Upper lobe of right lung (tissue), 1 donor: Measurements from ENCODE around the gene BDH1. TPM values are rescaled to one million over a fixed set of nuclear protein-coding genes. Genes with fewer than 3 reads are reported as not detected.

Experiments
- ATAC-seq: fragments of 200-7000 bp; cut with Tn5 transposase; one replicate; pipeline ENCODE4 v1.9.1; 2020; ENCODE audit warnings: mild to moderate bottlenecking, moderate library complexity
- DNase-seq: peaks from one replicate; pipeline ENCODE4 v3.0.0-alpha.2; 2020
- H3K27ac ChIP-seq: fragments of 200-600 bp; one replicate; pipeline ENCODE4 v1.8.0; 2022
- H3K27me3 ChIP-seq: fragments of 200-600 bp; one replicate; pipeline ENCODE4 v1.8.0; 2022; ENCODE audit warnings: mild to moderate bottlenecking
- H3K36me3 ChIP-seq: fragments of 200-600 bp; one replicate; pipeline ENCODE4 v1.8.0; 2022
- H3K4me1 ChIP-seq: fragments of 200-600 bp; one replicate; pipeline ENCODE4 v1.8.0; 2022
- H3K4me3 ChIP-seq: fragments of 200-600 bp; one replicate; pipeline ENCODE4 v1.8.0; 2022; ENCODE audit warnings: mild to moderate bottlenecking
- H3K9me3 ChIP-seq: fragments of 200-600 bp; one replicate; pipeline ENCODE4 v1.8.0; 2022
- CTCF ChIP-seq: fragments of 200-600 bp; IDR thresholded peaks from one replicate; pipeline ENCODE4 v1.8.0; 2022; ENCODE audit warnings: antibody characterized with exemption
- intact Hi-C: fragments of 100-400 bp; cut with DNase I; formaldehyde crosslinking; loops from one replicate; pipeline ENCODE4 v1.11.0; 2022
- total RNA-seq: library from RNA; stranded (reverse); fragmentation: NEBNext Ultra II Directional; extraction: Animal tissue kit (Norgen Biotek cat#: 25700); gene quantifications from one replicate; pipeline ENCODE4 v1.2.1, GENCODE V29; 2021
- donor health status: DM: no; HTN: yes; CAD: no; lungs with severe emphysema.

BDH1 gene
- total RNA-seq, 1 donor from 2014 or later: 12.5 TPM

GRCh38 chr3:197491923-197492664 lies 63.7 kb downstream of the BDH1 start:
- Histone ChIP-seq H3K27ac (no peak overlapping the region), H3K4me3 (no peak overlapping the region), H3K9me3 (no peaks in the 10 kb centered on the region), H3K36me3 (no peaks in the 10 kb centered on the region), H3K4me1 (no peaks in the 10 kb centered on the region), H3K27me3 (no peaks in the 10 kb centered on the region)
- TF ChIP-seq CTCF: no peak
- intact Hi-C loops: no loop called here
- ATAC-seq (no peak), DNase-seq (no peak)

- Histone ChIP-seq H3K4me3 (no peak overlapping the region), H3K9me3 (no peaks in the 10 kb centered on the region), H3K27ac (no peak overlapping the region), H3K36me3 (no peaks in the 10 kb centered on the region), H3K27me3 (no peaks in the 10 kb centered on the region), H3K4me1 (no peaks in the 10 kb centered on the region)
- TF ChIP-seq CTCF: no peak
- DNase-seq: no peak
- intact Hi-C loops: no loop called here
- ATAC-seq: no peak
Measured at GRCh38 chr3:197491478-197491877, 64.3 kb downstream of the BDH1 start.

- no peaks in the 10 kb centered on the region for H3K27me3 ChIP-seq
- ATAC-seq: peak; percentile 84
- TF ChIP-seq CTCF: no peak
Measured at GRCh38 chr3:197490098-197491058, 65.4 kb downstream of the BDH1 start.

GRCh38 chr3:197487911-197488391 lies 67.8 kb downstream of the BDH1 start:
- no peak for ATAC-seq
- intact Hi-C loops: no loop called here
- no peak for DNase-seq
- no peaks in the 10 kb centered on the region for H3K36me3 ChIP-seq
- no peak for TF ChIP-seq CTCF
- no peaks in the 10 kb centered on the region for H3K4me1 ChIP-seq
- no peak overlapping the region for H3K4me3 ChIP-seq
- H3K27ac ChIP-seq: no peak overlapping the region
- no peaks in the 10 kb centered on the region for H3K9me3 ChIP-seq
- H3K27me3 ChIP-seq: no peaks in the 10 kb centered on the region

More at GRCh38 chr3:197490098-197491058, 65.4 kb downstream of the BDH1 start:
- no peak for DNase-seq
- Histone ChIP-seq H3K27ac (peak overlapping the region; percentile 42), H3K36me3 (no peaks in the 10 kb centered on the region), H3K9me3 (no peaks in the 10 kb centered on the region), H3K4me3 (no peak overlapping the region), H3K4me1 (no peaks in the 10 kb centered on the region)
- intact Hi-C loops: no loop called here

- H3K36me3 ChIP-seq: no peaks in the 10 kb centered on the region
- no peak overlapping the region for H3K27ac ChIP-seq
- intact Hi-C loops: no loop called here
- no peaks in the 10 kb centered on the region for H3K4me1 ChIP-seq
- no peaks in the 10 kb centered on the region for H3K27me3 ChIP-seq
- no peaks in the 10 kb centered on the region for H3K9me3 ChIP-seq
- H3K4me3 ChIP-seq: no peak overlapping the region
- peak; percentile 14 for ATAC-seq
- no peak for DNase-seq
- TF ChIP-seq CTCF: no peak
Measured at GRCh38 chr3:197486861-197487260, 68.9 kb downstream of the BDH1 start.
